ENCODE results near the gene RADIL. TPM values are rescaled to one million over a fixed set of nuclear protein-coding genes. Genes with fewer than 3 reads are reported as not detected.

Gene RADIL
- total RNA-seq = not detected in 2 replicates
- total RNA-seq (2013) = 0.05 TPM
- polyA plus RNA-seq = not detected in 2 replicates
- polyA minus RNA-seq = not detected in 2 replicates

GRCh38 chr7:4883372-4884144, at the start of gene RADIL:
Gene RADIL (minus strand): TSS chr7:4883716. CDS start chr7:4878139, 5,577 bp downstream.
- POLR2A ChIA-PET = interaction anchor here (0.6 kb wide), 1 partner anchor 1239 kb away, joined by 11 read pairs; no protein-coding TSS in a partner anchor
- peaks cover 0 to 31% (median 12%) of the 10 kb centered on the region in 4 experiments for H3K27me3 ChIP-seq (replicated peaks in 1 of 4; ENCODE audit: control extremely low read depth in 1 of 4, control insufficient read depth in 3 of 4, insufficient read depth in 4 of 4, low read length in 3 of 4)
- no peaks in the 10 kb centered on the region for H3K9me3 Mint-ChIP-seq (ENCODE audit: insufficient read depth)
- H3K4me1 Mint-ChIP-seq = peaks cover 13% of the 10 kb centered on the region
- H3K27me3 Mint-ChIP-seq = peaks cover 45% of the 10 kb centered on the region
- H3K9me3 ChIP-seq (ENCODE audit: control extremely low read depth in 1 of 3, control insufficient read depth in 2 of 3, insufficient read depth in 1 of 3, low read length in 2 of 3) = peaks cover 0 to 8% (median 0%) of the 10 kb centered on the region in 3 donors
- H4K20me1 ChIP-seq (ENCODE audit: control insufficient read depth, insufficient read depth, low read length, poor library complexity, severe bottlenecking) = no peaks in the 10 kb centered on the region
- no peak within 1 kb of the TSS for H3K27ac ChIP-seq (ENCODE audit: low read length in 2 of 2)
- H3K79me2 ChIP-seq (ENCODE audit: control insufficient read depth, insufficient read depth, low read length) = no peaks in the 10 kb centered on the region
- TF ChIP-seq, protein P1, sequence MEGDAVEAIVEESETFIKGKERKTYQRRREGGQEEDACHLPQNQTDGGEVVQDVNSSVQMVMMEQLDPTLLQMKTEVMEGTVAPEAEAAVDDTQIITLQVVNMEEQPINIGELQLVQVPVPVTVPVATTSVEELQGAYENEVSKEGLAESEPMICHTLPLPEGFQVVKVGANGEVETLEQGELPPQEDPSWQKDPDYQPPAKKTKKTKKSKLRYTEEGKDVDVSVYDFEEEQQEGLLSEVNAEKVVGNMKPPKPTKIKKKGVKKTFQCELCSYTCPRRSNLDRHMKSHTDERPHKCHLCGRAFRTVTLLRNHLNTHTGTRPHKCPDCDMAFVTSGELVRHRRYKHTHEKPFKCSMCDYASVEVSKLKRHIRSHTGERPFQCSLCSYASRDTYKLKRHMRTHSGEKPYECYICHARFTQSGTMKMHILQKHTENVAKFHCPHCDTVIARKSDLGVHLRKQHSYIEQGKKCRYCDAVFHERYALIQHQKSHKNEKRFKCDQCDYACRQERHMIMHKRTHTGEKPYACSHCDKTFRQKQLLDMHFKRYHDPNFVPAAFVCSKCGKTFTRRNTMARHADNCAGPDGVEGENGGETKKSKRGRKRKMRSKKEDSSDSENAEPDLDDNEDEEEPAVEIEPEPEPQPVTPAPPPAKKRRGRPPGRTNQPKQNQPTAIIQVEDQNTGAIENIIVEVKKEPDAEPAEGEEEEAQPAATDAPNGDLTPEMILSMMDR (IDR thresholded peaks at IDR 0.05) = peak; percentile 60
- no peak for TF ChIP-seq EZH2 (IDR thresholded peaks at IDR 0.05; ENCODE audit: borderline replicate concordance, insufficient read depth, low read depth, low read length, poor library complexity, severe bottlenecking)
- no peak within 1 kb of the TSS for H3K27ac Mint-ChIP-seq
- H3K4me1 ChIP-seq (ENCODE audit: control insufficient read depth in 2 of 2, insufficient read depth in 2 of 2, low read length in 2 of 2) = peaks cover 3 to 17% of the 10 kb centered on the region in 2 donors
- no peaks in the 10 kb centered on the region for H3K36me3 ChIP-seq (replicated peaks in 1 of 2; ENCODE audit: control extremely low read depth in 1 of 2, control insufficient read depth in 1 of 2, extremely low read depth in 1 of 2, insufficient read depth in 2 of 2, low read length in 1 of 2)
- peak within 1 kb of the TSS; percentile 70 for H3K4me3 Mint-ChIP-seq
- peak within 1 kb of the TSS in 3 of 5 experiments; percentile 11 to 19 (median 12) for H3K4me3 ChIP-seq (ENCODE audit: control extremely low read depth in 1 of 5, extremely low read depth in 1 of 5, insufficient read depth in 1 of 5, low read depth in 2 of 5, low read length in 4 of 5)
- CTCF ChIA-PET = no interaction called here
- 3% methylated on average over 71 of the region's 72 CpGs for WGBS (ENCODE audit: insufficient coverage)
- H3K4me2 ChIP-seq (replicated peaks; ENCODE audit: low read depth, low read length, poor library complexity, severe bottlenecking) = peak within 1 kb of the TSS; percentile 77
- DNase-seq (peak; percentile 76), ATAC-seq (ENCODE audit: low read depth) (peak; percentile 87)
- intact Hi-C loops (cut with micrococcal nuclease) = no loop called here
- peak within 1 kb of the TSS; percentile 29 for H3K9ac ChIP-seq (ENCODE audit: low read length)
- peak within 1 kb of the TSS; percentile 56 for H2AFZ ChIP-seq (ENCODE audit: insufficient read depth, low read depth, low read length, poor library complexity, severe bottlenecking)

GRCh38 chr7:4931943-4932342, 48.4 kb upstream of the RADIL start:
- intact Hi-C loops (cut with micrococcal nuclease) = no loop called here
- Histone ChIP-seq H3K4me3 (ENCODE audit: control extremely low read depth in 1 of 5, extremely low read depth in 1 of 5, insufficient read depth in 1 of 5, low read depth in 2 of 5, low read length in 4 of 5) (no peak overlapping the region), H3K79me2 (ENCODE audit: control insufficient read depth, insufficient read depth, low read length) (no peaks in the 10 kb centered on the region), H3K9me3 (ENCODE audit: control extremely low read depth in 1 of 3, control insufficient read depth in 2 of 3, insufficient read depth in 1 of 3, low read length in 2 of 3) (no peaks in the 10 kb centered on the region), H3K27me3 (replicated peaks in 1 of 4; ENCODE audit: control extremely low read depth in 1 of 4, control insufficient read depth in 3 of 4, insufficient read depth in 4 of 4, low read length in 3 of 4) (no peaks in the 10 kb centered on the region), H4K20me1 (ENCODE audit: control insufficient read depth, insufficient read depth, low read length, poor library complexity, severe bottlenecking) (no peaks in the 10 kb centered on the region), H2AFZ (ENCODE audit: insufficient read depth, low read depth, low read length, poor library complexity, severe bottlenecking) (no peak overlapping the region), H3K4me2 (replicated peaks; ENCODE audit: low read depth, low read length, poor library complexity, severe bottlenecking) (no peak overlapping the region), H3K4me1 (ENCODE audit: control insufficient read depth in 2 of 2, insufficient read depth in 2 of 2, low read length in 2 of 2) (no peaks in the 10 kb centered on the region), H3K27ac (ENCODE audit: low read length in 2 of 2) (no peak overlapping the region), H3K9ac (ENCODE audit: low read length) (no peak overlapping the region), H3K36me3 (replicated peaks in 1 of 2; ENCODE audit: control extremely low read depth in 1 of 2, control insufficient read depth in 1 of 2, extremely low read depth in 1 of 2, insufficient read depth in 2 of 2, low read length in 1 of 2) (no peaks in the 10 kb centered on the region)
- peaks cover 5% of the 10 kb centered on the region for H3K27me3 Mint-ChIP-seq
- no peak for TF ChIP-seq EZH2 (IDR thresholded peaks at IDR 0.05; ENCODE audit: borderline replicate concordance, insufficient read depth, low read depth, low read length, poor library complexity, severe bottlenecking)
- TF ChIP-seq, protein P1 (IDR thresholded peaks at IDR 0.05) = no peak
- H3K4me3 Mint-ChIP-seq = no peak overlapping the region
- ATAC-seq (ENCODE audit: low read depth) = no peak
- no peaks in the 10 kb centered on the region for H3K4me1 Mint-ChIP-seq
- H3K9me3 Mint-ChIP-seq (ENCODE audit: insufficient read depth) = no peaks in the 10 kb centered on the region
- 100% methylated on average over 1 of the region's 12 CpGs for WGBS (ENCODE audit: insufficient coverage)
- CTCF ChIA-PET = no interaction called here
- POLR2A ChIA-PET = no interaction called here
- no peak for DNase-seq
- H3K27ac Mint-ChIP-seq = no peak overlapping the region
